Measurements from ENCODE around the gene SERPINA3.

GRCh38 chr14:94573475-94574277, 38.5 kb upstream of the SERPINA3 start:
- TF ChIP-seq CTCF (conservative IDR thresholded peaks at IDR 0.05 in 1 of 2, IDR thresholded peaks at IDR 0.05 in 1 of 2; ENCODE audit: low read depth in 1 of 2, low read length in 2 of 2) (no peak), EZH2 (IDR thresholded peaks at IDR 0.05; ENCODE audit: low read length, missing control alignments) (no peak)
